ENCODE measurements around the gene ENPP4.
"Not testable (repeated sequence)": the region's sequence is repeated elsewhere in the genome, so short reads cannot be mapped to it uniquely, and the experiment has no call there.

Gene ENPP4

GRCh38 chr6:46130666-46131065 is 877 bp downstream of the ENPP4 start:
- DNase-seq (ENCODE audit: low spot score), result no peak

GRCh38 chr6:46131291-46131690 is 1.5 kb downstream of the ENPP4 start:
- DNase-seq (ENCODE audit: low spot score), result not testable (repeated sequence)

- DNase-seq (ENCODE audit: low spot score), result no peak
Observed at GRCh38 chr6:46134216-46134615, 4.4 kb downstream of the ENPP4 start.

GRCh38 chr6:46135176-46135575 is 5.4 kb downstream of the ENPP4 start:
- no peak for DNase-seq (ENCODE audit: low spot score)

- DNase-seq (ENCODE audit: low spot score), result no peak
Observed at GRCh38 chr6:46136831-46137230, 7.0 kb downstream of the ENPP4 start.

- DNase-seq (ENCODE audit: low spot score), result no peak
Observed at GRCh38 chr6:46137387-46137786, 7.6 kb downstream of the ENPP4 start.

GRCh38 chr6:46138281-46138680 is 8.5 kb downstream of the ENPP4 start:
- DNase-seq (ENCODE audit: low spot score), result no peak

- DNase-seq (ENCODE audit: low spot score), result no peak
Observed at GRCh38 chr6:46144270-46144669, 14.5 kb downstream of the ENPP4 start.

GRCh38 chr6:46149066-46149465 is 19.3 kb downstream of the ENPP4 start:
- DNase-seq (ENCODE audit: low spot score), result not testable (repeated sequence)

GRCh38 chr6:46156701-46157100 is 26.9 kb downstream of the ENPP4 start:
- DNase-seq (ENCODE audit: low spot score), result no peak

- DNase-seq (ENCODE audit: low spot score), result no peak
Observed at GRCh38 chr6:46159229-46159628, 29.4 kb downstream of the ENPP4 start.

- no peak for DNase-seq (ENCODE audit: low spot score)
Observed at GRCh38 chr6:46160102-46160501, 30.3 kb downstream of the ENPP4 start.

GRCh38 chr6:46170357-46171289 is 40.8 kb downstream of the ENPP4 start, which contains the start of gene ENPP5:
ENPP5 (minus strand) TSS chr6:46170980; CDS start chr6:46168262, 2,718 bp downstream.
- DNase-seq (ENCODE audit: low spot score), result peak; percentile 53

- DNase-seq (ENCODE audit: low spot score), result no peak
Observed at GRCh38 chr6:46172176-46172575, 42.4 kb downstream of the ENPP4 start.

GRCh38 chr6:46174904-46175303 is 45.1 kb downstream of the ENPP4 start:
- DNase-seq (ENCODE audit: low spot score), result no peak

GRCh38 chr6:46175446-46175845 is 45.7 kb downstream of the ENPP4 start:
- DNase-seq (ENCODE audit: low spot score), result peak; percentile 14

GRCh38 chr6:46175976-46176375 is 46.2 kb downstream of the ENPP4 start:
- DNase-seq (ENCODE audit: low spot score), result no peak

GRCh38 chr6:46184114-46184513 is 54.3 kb downstream of the ENPP4 start:
- no peak for DNase-seq (ENCODE audit: low spot score)

GRCh38 chr6:46186583-46186982 is 56.8 kb downstream of the ENPP4 start:
- DNase-seq (ENCODE audit: low spot score), result no peak

GRCh38 chr6:46189726-46190125 is 59.9 kb downstream of the ENPP4 start:
- DNase-seq (ENCODE audit: low spot score), result no peak

- no peak for DNase-seq (ENCODE audit: low spot score)
Observed at GRCh38 chr6:46190889-46191288, 61.1 kb downstream of the ENPP4 start.

- no peak for DNase-seq (ENCODE audit: low spot score)
Observed at GRCh38 chr6:46191961-46192360, 62.2 kb downstream of the ENPP4 start.
